HG03196 (cell line): Measurements from ENCODE around the gene SLC13A5.

Source experiments
- ATAC-seq: cut with Tn5 transposase; IDR thresholded peaks from one replicate; pipeline ENCODE4 v1.9.1; 2021; ENCODE audit not compliant: unreplicated experiment

The SLC13A5 gene

GRCh38 chr17:6639586-6640535 is 73.3 kb downstream of the SLC13A5 start:
- ATAC-seq: no peak

- no peak for ATAC-seq
Observed at GRCh38 chr17:6639014-6639585, 74.1 kb downstream of the SLC13A5 start.

- no peak for ATAC-seq
Observed at GRCh38 chr17:6638046-6638908, 74.9 kb downstream of the SLC13A5 start.

DNA sequence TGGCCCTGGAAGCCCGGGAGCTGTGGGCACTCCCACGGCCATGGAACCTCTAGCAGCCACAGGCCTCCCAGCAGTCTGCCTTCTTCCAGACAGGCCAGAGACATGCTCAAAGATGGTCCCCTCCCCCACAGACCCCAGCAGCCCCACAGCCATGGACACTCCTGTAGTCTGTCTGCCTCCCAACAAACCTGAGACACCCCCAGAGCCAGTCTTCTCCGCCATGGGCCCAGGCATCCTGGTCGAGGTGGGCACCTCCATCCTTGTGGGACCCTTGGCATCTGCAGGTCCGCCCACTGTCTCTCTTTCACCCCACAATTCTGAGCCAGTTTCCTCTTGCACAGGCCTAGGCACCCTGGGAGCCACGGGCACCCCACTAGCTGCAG is 75.7 kb downstream of the SLC13A5 start:
- no peak for ATAC-seq

DNA sequence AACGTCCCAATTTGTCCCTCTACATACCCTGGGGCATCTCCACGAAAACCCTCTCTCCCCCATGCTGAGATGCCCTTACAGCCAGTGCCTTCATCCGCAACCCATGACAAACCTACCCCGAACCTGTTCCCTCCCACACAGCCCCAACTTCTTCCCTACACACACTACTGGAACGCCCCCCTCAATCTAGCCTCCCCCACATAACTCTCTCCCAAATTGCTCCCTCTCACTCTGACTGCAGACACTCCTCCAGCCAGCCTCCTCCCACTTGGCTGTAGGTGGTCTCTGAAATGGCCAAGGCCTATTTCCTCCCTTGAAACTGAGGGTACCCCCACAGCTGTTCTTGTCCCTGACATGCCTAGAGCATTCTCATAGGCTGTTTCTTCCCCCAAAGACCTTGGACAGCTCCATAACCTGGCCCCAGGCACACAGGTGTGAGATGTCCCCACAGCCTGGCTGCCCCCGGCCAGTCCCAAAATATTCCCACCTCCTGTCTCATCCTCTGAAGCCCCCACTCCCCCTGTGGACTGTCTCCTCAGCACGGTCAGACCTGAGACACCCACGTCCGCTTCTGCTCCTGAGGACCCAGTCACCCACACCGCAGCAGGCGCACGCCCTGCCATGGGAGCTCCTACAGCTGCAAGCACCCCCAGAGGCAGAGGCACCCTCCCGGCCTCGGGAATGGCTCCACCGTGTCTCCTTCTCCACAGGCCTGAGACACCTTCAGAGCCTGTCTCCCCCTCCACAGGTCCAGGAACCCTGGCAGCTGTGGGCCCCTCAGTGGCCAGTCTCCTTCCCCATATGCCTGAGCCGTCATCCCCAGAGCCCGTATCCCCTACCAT is 76.3 kb downstream of the SLC13A5 start:
- ATAC-seq: no peak

GRCh38 chr17:6636105-6636504 is 77.1 kb downstream of the SLC13A5 start:
- no peak for ATAC-seq
